ENCODE results near the gene OLR1.

GRCh38 chr12:10196210-10196609, 24.3 kb upstream of the OLR1 start:
- TF ChIP-seq POLR2AphosphoS5 (IDR thresholded peaks at IDR 0.05; ENCODE audit: low read depth, low read length) (no peak), TAF1 (IDR thresholded peaks at IDR 0.05; ENCODE audit: borderline replicate concordance, insufficient read depth, low read length) (no peak)

Data from PFSK-1 (cell line).